GM12891 (cell line): ENCODE results near the gene TSPAN12.

ENCODE experiments used
- PAX5 ChIP-seq: IDR thresholded peaks from 2 replicates; pipeline ENCODE4 v1.6.1; 2011; ENCODE audit warnings: low read length, moderate library complexity, mild to moderate bottlenecking; ENCODE audit not compliant: insufficient read depth, severe bottlenecking
- POLR2A ChIP-seq: IDR thresholded peaks from 2 replicates; pipeline ENCODE4 v1.6.1; 2011; ENCODE audit warnings: low read depth, low read length, control low read depth
- POLR2AphosphoS5 ChIP-seq: IDR thresholded peaks from 2 replicates; pipeline ENCODE4 v1.6.1; 2011; ENCODE audit warnings: low read depth, low read length, control low read depth
- POU2F2 ChIP-seq: IDR thresholded peaks from 2 replicates; pipeline ENCODE4 v1.6.1; 2011; ENCODE audit warnings: low read depth, mild to moderate bottlenecking, control low read depth, low read length, moderate library complexity
- SPI1 ChIP-seq: IDR thresholded peaks from 2 replicates; pipeline ENCODE4 v1.6.1; 2011; ENCODE audit warnings: low read depth, low read length, control low read depth
- TAF1 ChIP-seq: IDR thresholded peaks from 2 replicates; pipeline ENCODE4 v1.6.1; 2011; ENCODE audit warnings: low read depth, low read length, control low read depth

GRCh38 chr7:120874722-120875121 is 16.8 kb upstream of the TSPAN12 start:
- TF ChIP-seq POLR2AphosphoS5 (no peak), SPI1 (no peak), POLR2A (no peak), PAX5 (no peak), TAF1 (no peak), POU2F2 (no peak)
